NCI-H524 (cell line): ENCODE measurements around the gene SLC18A2.

Source experiments
- DNase-seq, 2 experiments: peaks; one replicate each; lab custom pipeline; 2025; lab: John Stamatoyannopoulos, UW

SLC18A2 gene

DNA sequence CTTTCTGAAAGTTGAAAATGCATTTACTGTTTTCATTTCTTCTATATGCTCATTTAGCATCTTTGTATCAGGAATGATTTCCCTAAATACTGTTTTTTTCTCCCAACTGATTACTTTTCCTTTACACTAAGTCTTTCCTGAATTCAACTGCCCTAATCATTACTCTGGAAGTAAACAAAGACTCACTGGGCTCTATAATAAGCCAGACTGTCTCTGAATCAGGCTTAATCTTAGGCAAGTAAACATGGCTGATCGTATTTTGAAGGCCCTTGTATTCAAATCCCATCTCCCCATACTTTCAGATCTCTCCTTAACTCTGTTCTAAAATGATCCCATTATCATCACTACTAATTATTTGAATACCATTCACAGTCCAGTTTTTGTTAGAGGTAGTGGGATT lies 72.7 kb downstream of the SLC18A2 start:
- no peak for DNase-seq

DNA sequence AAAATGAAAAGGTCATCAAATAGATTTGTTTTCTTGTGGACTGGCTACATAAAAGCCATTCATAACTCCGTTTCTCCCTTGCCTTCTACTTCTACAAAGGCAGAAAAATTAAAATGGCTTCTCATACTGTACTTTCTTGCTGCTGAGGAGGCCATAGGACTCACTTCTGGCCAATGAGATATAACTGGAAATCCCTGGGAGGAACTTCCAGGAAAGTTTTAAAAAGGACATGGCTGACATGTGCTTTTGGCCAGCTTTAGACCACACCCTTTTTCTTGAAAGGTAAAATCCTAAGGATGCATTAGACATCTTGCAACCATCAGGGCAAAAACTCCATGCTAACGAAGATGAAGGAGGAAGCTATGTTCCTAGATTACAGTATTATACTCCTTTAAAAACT lies 75.8 kb downstream of the SLC18A2 start:
- no peak for DNase-seq

DNA sequence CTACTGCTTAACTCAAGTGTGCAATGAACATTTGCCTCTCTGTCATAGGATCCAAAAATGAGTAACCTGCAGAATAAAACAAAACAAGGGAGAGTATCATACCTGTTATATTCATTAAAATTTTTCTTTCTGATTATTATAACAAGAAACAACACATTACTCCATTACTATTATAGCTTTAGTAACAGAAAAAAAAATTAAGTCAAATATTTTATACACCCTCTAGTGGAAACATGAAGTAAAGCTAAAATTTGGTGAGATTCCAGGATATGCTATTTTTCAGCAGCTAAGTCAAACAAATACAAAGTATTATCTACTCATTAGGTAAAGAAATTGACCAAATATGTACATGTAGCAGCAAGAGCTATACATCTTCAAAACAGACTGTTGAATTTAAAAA lies 78.0 kb downstream of the SLC18A2 start:
- no peak for DNase-seq

DNA sequence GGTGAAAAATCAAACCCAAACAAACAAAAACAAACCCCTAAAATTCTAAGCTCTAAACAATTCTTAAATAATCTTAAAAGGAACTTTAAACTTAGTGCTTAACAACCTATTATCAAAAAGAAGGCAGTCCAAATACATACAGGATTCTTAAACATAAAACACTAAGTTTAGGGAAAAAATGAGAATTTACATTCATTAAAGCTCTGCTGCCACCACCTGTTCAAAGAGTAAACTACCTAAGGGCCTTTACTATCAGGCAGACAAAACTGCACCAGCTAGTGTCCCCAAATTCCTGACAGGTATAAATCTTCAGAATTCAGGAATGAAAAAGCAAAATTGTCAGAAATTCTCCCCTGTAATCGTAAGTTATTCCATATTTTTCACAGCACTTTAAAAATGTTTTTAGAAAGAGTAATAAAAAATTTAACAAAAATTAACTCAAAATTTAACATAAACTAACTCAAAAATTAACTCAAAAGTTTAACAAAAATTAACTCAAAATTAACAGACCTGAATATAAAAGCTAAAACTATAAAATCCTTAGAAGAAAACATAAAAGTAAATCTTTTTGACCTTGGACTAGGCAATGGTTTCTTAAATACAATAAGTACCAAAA lies 79.2 kb downstream of the SLC18A2 start:
- DNase-seq = no peak

DNA sequence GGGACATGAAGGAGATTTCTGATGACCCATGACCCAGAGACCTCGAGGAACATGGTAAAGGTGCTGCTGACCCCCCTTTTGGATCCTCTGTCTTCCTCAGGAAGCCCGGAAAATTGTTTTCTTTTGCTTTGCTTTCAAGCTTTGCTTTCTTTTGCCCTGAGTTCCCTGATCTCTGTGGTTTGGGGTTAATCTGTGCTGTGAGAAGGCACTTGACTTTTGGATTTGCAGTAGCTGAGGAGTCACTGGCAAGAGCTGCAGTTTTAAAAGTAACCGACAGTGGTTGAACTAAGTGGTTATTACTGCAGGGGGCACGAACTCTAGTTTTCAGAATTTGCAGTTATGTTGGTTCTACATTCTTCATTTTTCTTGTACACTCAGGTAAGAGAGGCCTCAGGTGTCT lies 81.3 kb downstream of the SLC18A2 start:
- DNase-seq = no peak

DNA sequence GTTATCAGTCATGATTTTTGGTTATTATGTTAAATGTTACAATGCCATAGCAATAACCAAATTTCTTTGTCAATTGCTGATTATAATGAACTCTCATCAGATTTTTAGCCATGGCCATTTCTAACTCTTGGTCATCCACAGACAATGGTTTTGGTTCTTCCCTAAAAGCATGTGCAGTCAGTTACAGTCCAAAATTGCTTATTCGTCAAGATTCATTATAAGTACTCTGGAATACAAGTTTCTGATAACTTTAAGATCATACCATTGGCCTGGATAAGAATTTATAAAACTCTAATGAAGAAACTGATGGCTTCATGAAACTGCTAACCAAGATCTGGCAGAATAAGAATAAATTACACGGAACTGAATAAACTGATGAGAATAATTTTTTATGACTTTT lies 83.5 kb downstream of the SLC18A2 start:
- DNase-seq = no peak

DNA sequence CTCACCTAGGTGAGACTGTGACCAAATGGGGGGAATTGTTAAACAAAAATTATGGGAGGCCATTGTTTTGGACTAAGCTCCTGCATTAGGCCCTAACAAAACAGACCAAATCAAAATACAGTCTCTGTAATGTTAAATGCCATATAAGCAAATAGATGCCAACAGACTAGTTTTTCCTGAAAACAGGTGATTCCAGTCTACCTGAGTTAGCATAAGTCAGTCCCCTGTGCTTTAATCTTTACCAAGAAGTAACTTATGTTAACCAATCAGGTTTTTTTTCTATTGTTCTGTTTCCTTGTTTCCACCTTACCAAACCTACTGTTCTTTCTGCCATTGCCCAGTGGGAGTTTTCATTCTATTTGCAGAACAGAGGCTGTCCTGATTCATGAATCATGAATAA lies 86.3 kb downstream of the SLC18A2 start:
- no peak for DNase-seq
